Measurements from ENCODE around the gene IMPDH1. TPM values are rescaled to one million over a fixed set of nuclear protein-coding genes. Genes with fewer than 3 reads are reported as not detected.

Gene IMPDH1
- total and polyA plus RNA-seq, 9 of the 15 experiments (the other 6 are each of a cell fraction or from before 2014, with no cell fraction given) = 0.80 to 118 (median 64.3) TPM

- no peak for TF ChIP-seq ZNF165 (CRISPR knock-in tag; IDR thresholded peaks at IDR 0.05; ENCODE audit: borderline replicate concordance)
- no peak for TF ChIP-seq DDX20 (tag; IDR thresholded peaks at IDR 0.05; ENCODE audit: low read depth)
- TF ChIP-seq PCBP1 (IDR thresholded peaks at IDR 0.05; ENCODE audit: low read depth, low read length, poor library complexity, severe bottlenecking) = peak; percentile 60
- peak; percentile 88 for TF ChIP-seq NR2C2 (CRISPR knock-in tag; IDR thresholded peaks at IDR 0.05)
- TF ChIP-seq NR2C2 (tag; IDR thresholded peaks at IDR 0.05) = peak; percentile 91
- no peak; the same call in 1 of the 2 replicates for TF ChIP-seq KLF6 (CRISPR knock-in tag; IDR thresholded peaks at IDR 0.05; ENCODE audit: borderline replicate concordance)
- no peak for TF ChIP-seq CTCFL (IDR thresholded peaks at IDR 0.05; ENCODE audit: borderline replicate concordance, insufficient read depth, low read depth, low read length, poor library complexity, severe bottlenecking)
- TF ChIP-seq SNAPC5 (CRISPR knock-in tag; IDR thresholded peaks at IDR 0.05) = no peak
- TF ChIP-seq DACH1 (IDR thresholded peaks at IDR 0.05; ENCODE audit: partially characterized antibody) = peak; percentile 63
- TF ChIP-seq EZH2 (IDR thresholded peaks at IDR 0.05; ENCODE audit: borderline replicate concordance, low read depth, low read length) = no peak
- TF ChIP-seq KAT8 (IDR thresholded peaks at IDR 0.05; ENCODE audit: low read depth) = no peak
- TF ChIP-seq IRF1 (CRISPR knock-in tag; IDR thresholded peaks at IDR 0.05; ENCODE audit: borderline replicate concordance) = 0 out of 2 replicates have a peak, but pooled peaks have one; percentile 28
- peak; percentile 86 for TF ChIP-seq ELF4 (CRISPR knock-in tag; IDR thresholded peaks at IDR 0.05)
- no peak for TF ChIP-seq ZNF184 (CRISPR knock-in tag; IDR thresholded peaks at IDR 0.05)
- no peak for TF ChIP-seq CC2D1A (IDR thresholded peaks at IDR 0.05)
- no peak for TF ChIP-seq RBM14 (IDR thresholded peaks at IDR 0.05; ENCODE audit: borderline replicate concordance, insufficient read depth, low read depth, low read length)
- TF ChIP-seq JUNB (CRISPR knock-in tag; conservative IDR thresholded peaks at IDR 0.05) = 0 out of 2 replicates have a peak, but pooled peaks have one; percentile 11
- TF ChIP-seq HLTF (IDR thresholded peaks at IDR 0.05) = peak; percentile 90
- no peak for TF ChIP-seq ZKSCAN3 (CRISPR knock-in tag; IDR thresholded peaks at IDR 0.05)
- no peak for TF ChIP-seq ZNF311 (CRISPR knock-in tag; IDR thresholded peaks at IDR 0.05)
- peak; percentile 31; the same call in 1 of the 2 replicates for TF ChIP-seq ZNF436 (CRISPR knock-in tag; IDR thresholded peaks at IDR 0.05)
- peak; percentile 91 for TF ChIP-seq MBD2 (IDR thresholded peaks at IDR 0.05; ENCODE audit: borderline replicate concordance, low read depth)
- 0 out of 2 replicates have a peak, but pooled peaks have one; percentile 59 for TF ChIP-seq SMARCA4 (IDR thresholded peaks at IDR 0.05)
- no peak for TF ChIP-seq PRMT5 (CRISPR knock-in tag; IDR thresholded peaks at IDR 0.05)
- peak; percentile 87 for TF ChIP-seq ATF7 (IDR thresholded peaks at IDR 0.05)
- TF ChIP-seq RBM17 (IDR thresholded peaks at IDR 0.05; ENCODE audit: borderline replicate concordance, low read depth, low read length) = no peak
- TF ChIP-seq EP400 (IDR thresholded peaks at IDR 0.05) = peak; percentile 99
- peak; percentile 46; the same call in 1 of the 2 replicates for TF ChIP-seq EGR1 (conservative IDR thresholded peaks at IDR 0.05)
Observed at GRCh38 chr7:128343554-128344430, 66.0 kb downstream of the IMPDH1 start, which contains the start of gene RBM28 (continued).
